Lower lobe of right lung (tissue), 2 donors: ENCODE results near the gene ABAT. TPM values are rescaled to one million over a fixed set of nuclear protein-coding genes. Genes with fewer than 3 reads are reported as not detected.

ENCODE experiments used
- ATAC-seq, 2 donors: fragments of 200-7000 bp; cut with Tn5 transposase; one replicate each; pipeline ENCODE4 v1.9.1; 2020 to 2022; ENCODE audit warnings: mild to moderate bottlenecking in 2 of 2, moderate library complexity in 2 of 2
- DNase-seq: peaks from one replicate; pipeline ENCODE4 v3.0.0-alpha.2; 2020
- H3K27ac ChIP-seq: fragments of 200-600 bp; one replicate; pipeline ENCODE4 v1.8.0; 2022
- H3K27me3 ChIP-seq: fragments of 200-600 bp; one replicate; pipeline ENCODE4 v1.8.0; 2022; ENCODE audit warnings: low read depth
- H3K36me3 ChIP-seq: fragments of 200-600 bp; one replicate; pipeline ENCODE4 v1.8.0; 2022; ENCODE audit warnings: mild to moderate bottlenecking
- H3K4me1 ChIP-seq: fragments of 200-600 bp; one replicate; pipeline ENCODE4 v1.8.0; 2022
- H3K4me3 ChIP-seq: fragments of 200-600 bp; one replicate; pipeline ENCODE4 v1.8.0; 2022; ENCODE audit warnings: mild to moderate bottlenecking
- H3K9me3 ChIP-seq: fragments of 200-600 bp; one replicate; pipeline ENCODE4 v1.8.0; 2022
- intact Hi-C: fragments of 100-400 bp; cut with DNase I; formaldehyde crosslinking; loops from one replicate; pipeline ENCODE4 v1.11.0; 2022
- total RNA-seq: library from RNA; stranded (reverse); fragmentation: NEBNext Ultra II Directional; extraction: Animal tissue kit (Norgen Biotek cat#: 25700); gene quantifications from one replicate; pipeline ENCODE4 v1.2.1, GENCODE V29; 2021
- TF ChIP-seq, protein P1 (sequence below): fragments of 200-600 bp; IDR thresholded peaks from one replicate; pipeline ENCODE4 v1.8.0; 2022; ENCODE audit warnings: antibody characterized with exemption, mild to moderate bottlenecking
- donor health status: DM: no; HTN: yes; CAD: no; lungs with severe emphysema.

Gene ABAT
- total RNA-seq, 1 donor from 2014 or later: 12.9 TPM

- intact Hi-C loops: no loop called here
- ATAC-seq: no peak
- no peak overlapping the region for H3K4me3 ChIP-seq
These were observed 90.3 kb downstream of the ABAT start for GRCh38 chr16:8764525-8765250.

GRCh38 chr16:8767176-8767575 is 92.8 kb downstream of the ABAT start:
- Histone ChIP-seq H3K4me1 (no peaks in the 10 kb centered on the region), H3K9me3 (no peaks in the 10 kb centered on the region), H3K4me3 (no peak overlapping the region), H3K36me3 (peaks cover 25% of the 10 kb centered on the region), H3K27ac (no peak overlapping the region), H3K27me3 (no peaks in the 10 kb centered on the region)
- DNase-seq: no peak
- intact Hi-C loops: no loop called here
- TF ChIP-seq, protein P1, sequence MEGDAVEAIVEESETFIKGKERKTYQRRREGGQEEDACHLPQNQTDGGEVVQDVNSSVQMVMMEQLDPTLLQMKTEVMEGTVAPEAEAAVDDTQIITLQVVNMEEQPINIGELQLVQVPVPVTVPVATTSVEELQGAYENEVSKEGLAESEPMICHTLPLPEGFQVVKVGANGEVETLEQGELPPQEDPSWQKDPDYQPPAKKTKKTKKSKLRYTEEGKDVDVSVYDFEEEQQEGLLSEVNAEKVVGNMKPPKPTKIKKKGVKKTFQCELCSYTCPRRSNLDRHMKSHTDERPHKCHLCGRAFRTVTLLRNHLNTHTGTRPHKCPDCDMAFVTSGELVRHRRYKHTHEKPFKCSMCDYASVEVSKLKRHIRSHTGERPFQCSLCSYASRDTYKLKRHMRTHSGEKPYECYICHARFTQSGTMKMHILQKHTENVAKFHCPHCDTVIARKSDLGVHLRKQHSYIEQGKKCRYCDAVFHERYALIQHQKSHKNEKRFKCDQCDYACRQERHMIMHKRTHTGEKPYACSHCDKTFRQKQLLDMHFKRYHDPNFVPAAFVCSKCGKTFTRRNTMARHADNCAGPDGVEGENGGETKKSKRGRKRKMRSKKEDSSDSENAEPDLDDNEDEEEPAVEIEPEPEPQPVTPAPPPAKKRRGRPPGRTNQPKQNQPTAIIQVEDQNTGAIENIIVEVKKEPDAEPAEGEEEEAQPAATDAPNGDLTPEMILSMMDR: no peak
- ATAC-seq: peak in 1 of 2 donors; percentile 30

More at GRCh38 chr16:8764525-8765250, 90.3 kb downstream of the ABAT start:
- Histone ChIP-seq H3K36me3 (peaks cover 25% of the 10 kb centered on the region), H3K27ac (no peak overlapping the region), H3K9me3 (no peaks in the 10 kb centered on the region), H3K27me3 (no peaks in the 10 kb centered on the region), H3K4me1 (no peaks in the 10 kb centered on the region)
- TF ChIP-seq, protein P1: no peak
- no peak for DNase-seq

DNA sequence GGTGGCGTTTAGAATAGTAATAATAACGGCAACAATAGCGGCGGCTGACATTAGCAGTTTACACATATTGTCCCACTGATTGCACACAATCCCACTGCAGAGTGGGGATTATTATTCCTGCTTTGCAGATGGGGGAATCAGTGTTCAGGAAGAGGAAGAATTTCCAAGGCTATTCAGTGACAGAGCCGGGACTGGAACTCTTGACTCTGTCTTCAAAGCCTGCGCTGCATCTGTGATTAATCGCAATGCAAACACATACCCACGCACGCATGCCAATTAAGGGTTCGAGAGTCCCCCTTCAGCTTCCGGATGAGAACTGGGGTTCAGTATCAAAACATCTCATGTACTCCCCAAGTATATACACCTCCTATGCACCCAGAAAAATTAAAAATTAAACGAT is 93.9 kb downstream of the ABAT start:
- Histone ChIP-seq H3K36me3 (peaks cover 29% of the 10 kb centered on the region), H3K4me1 (no peaks in the 10 kb centered on the region), H3K9me3 (no peaks in the 10 kb centered on the region), H3K27ac (no peak overlapping the region), H3K27me3 (no peaks in the 10 kb centered on the region), H3K4me3 (no peak overlapping the region)
- intact Hi-C loops: no loop called here
- DNase-seq (no peak), ATAC-seq (no peak)
- TF ChIP-seq, protein P1: no peak

DNA sequence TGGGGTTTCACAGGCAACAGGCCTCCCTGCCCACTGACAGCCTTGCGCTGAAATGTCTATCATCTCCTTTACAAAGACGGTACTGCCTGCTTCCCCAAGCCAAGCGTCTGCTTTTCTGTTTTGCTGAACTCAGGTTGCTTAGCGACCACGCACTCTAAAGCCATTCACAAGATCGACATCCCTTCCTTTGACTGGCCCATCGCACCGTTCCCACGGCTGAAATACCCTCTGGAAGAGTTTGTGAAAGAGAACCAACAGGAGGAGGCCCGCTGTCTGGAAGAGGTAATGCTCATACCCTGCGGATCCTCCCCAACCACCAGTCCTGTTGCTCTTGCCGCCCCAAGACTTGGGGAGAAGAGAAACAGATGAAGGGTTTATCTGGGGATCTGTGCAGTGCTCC is 94.3 kb downstream of the ABAT start:
- Histone ChIP-seq H3K4me1 (no peaks in the 10 kb centered on the region), H3K4me3 (no peak overlapping the region), H3K9me3 (no peaks in the 10 kb centered on the region), H3K36me3 (peaks cover 29% of the 10 kb centered on the region), H3K27me3 (no peaks in the 10 kb centered on the region), H3K27ac (no peak overlapping the region)
- DNase-seq: no peak
- TF ChIP-seq, protein P1: no peak
- no peak for ATAC-seq
- intact Hi-C loops: no loop called here

GRCh38 chr16:8773537-8773936 is 99.1 kb downstream of the ABAT start:
- TF ChIP-seq, protein P1: no peak
- Histone ChIP-seq H3K9me3 (no peaks in the 10 kb centered on the region), H3K4me3 (no peak overlapping the region), H3K27ac (no peak overlapping the region), H3K27me3 (no peaks in the 10 kb centered on the region), H3K4me1 (no peaks in the 10 kb centered on the region), H3K36me3 (peaks cover 46% of the 10 kb centered on the region)
- ATAC-seq: no peak
- intact Hi-C loops: no loop called here
- DNase-seq: no peak
